ENCODE results near the gene FBRSL1.
A peak's percentile ranks its signal among the peaks of the same experiment; 100 is the strongest.

Gene FBRSL1

GRCh38 chr12:132496710-132497109 lies 6.8 kb downstream of the FBRSL1 start:
- no peak for DNase-seq (ENCODE audit: low read depth)

- no peak for DNase-seq (ENCODE audit: low read depth)
Observed at GRCh38 chr12:132497514-132498405, 7.8 kb downstream of the FBRSL1 start.

GRCh38 chr12:132498931-132499330 lies 9.0 kb downstream of the FBRSL1 start:
- DNase-seq (ENCODE audit: low read depth), result no peak

GRCh38 chr12:132500142-132500855 lies 10.3 kb downstream of the FBRSL1 start:
- no peak for DNase-seq (ENCODE audit: low read depth)

- no peak for DNase-seq (ENCODE audit: low read depth)
Observed at GRCh38 chr12:132500856-132501180, 10.9 kb downstream of the FBRSL1 start.

DNA sequence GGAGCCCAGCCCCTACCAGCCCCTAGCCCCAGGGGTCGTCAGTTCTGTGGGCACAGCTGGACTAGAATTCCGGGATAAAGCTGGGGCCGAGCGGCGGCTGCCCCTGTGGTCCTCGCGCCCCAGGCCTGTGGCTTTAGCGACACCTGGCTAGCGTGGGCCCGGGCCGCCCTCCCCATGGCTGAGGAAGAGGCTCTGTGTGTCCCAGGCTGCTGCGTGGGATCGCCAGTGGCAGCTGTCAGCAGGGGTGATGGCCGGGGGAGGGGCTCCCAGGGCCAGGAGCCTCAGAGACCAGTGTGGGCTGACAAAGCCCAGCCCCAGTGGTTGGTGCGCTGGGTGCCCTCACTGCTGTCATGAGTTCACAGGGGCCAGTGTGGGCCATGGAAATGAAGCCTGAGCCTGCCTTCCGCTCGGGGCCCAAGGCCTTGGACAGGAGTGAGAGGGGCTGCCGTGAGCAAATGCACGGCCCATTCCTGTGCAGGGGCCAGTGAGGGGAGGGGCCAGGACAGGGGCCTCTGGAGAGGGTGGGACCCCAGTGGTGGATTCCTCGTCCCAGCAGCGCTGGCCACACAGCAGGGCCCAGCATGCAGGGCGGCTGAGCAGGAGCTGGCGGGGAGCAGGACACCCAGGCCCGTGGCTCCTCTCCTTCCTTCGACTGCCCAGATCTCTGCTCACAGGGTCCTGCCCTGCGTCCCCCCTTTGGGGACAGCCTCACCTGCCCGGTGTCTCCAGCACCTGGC lies 11.4 kb downstream of the FBRSL1 start:
- no peak for DNase-seq (ENCODE audit: low read depth)

DNA sequence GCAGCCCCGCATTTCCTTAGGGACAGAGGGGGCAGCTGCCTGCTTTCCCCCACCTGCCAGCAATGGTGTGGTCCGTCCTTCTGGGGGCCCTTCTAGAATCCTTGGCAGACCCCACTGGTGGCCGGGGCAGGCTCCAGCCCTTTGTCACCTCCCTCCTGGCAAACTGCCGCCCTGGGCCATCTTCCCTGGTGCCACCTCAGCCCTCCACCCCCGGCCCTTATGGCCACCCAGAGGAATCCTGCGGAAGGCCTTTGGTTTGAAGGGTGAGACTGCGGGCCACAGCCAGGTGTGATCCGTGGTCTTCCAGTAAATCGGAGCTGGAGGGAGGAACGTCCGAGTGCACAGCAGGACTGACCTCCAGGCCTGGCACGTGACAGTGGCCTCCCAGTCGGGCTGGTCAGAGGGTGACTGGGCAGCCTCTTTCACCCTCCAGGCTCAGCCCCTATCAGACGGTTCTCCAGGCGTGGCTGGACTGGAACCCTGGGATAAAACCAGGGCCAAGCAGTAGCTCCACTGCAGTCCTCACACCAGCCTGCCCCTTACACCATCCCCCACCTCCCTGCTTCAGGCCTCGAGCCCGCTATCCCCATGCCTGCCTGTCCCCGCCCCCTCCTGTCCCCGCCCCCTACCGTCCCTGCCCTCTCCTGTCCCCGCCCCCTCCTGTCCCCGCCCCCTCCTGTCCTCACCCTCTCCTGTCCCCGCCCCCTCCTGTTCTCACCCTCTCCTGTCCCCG lies 12.4 kb downstream of the FBRSL1 start:
- no peak for DNase-seq (ENCODE audit: low read depth)

- DNase-seq (ENCODE audit: low read depth), result no peak
Observed at GRCh38 chr12:132502882-132503193, 12.9 kb downstream of the FBRSL1 start.

DNA sequence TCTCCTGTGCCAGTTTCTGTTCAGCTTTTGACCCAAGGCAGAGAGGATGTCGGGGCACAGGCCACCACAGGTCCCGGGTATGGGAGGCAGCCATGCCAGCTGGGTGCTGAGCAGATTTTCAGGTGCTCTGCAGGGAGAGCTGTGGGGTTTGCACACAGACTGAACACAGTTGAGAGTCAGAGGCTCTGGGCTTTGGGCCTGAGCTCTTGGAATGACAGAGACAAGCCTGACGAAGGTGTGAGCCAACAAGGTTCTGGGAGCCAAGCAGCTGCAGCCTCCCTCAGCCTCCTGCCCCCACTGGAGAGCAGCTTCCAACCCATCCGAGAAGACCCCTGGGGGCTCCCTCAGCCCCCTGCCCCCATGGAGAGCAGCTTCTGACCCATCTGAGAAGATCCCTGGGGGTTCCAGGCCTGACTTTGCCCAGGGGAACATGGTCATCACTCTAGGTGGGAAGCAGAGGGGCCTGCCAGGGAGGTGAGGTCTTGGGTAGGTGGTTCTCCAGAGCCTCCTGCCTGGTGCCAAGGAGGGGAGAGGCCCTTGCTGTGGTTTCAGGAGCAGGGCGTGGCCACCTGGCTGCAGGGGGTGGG lies 13.8 kb downstream of the FBRSL1 start:
- DNase-seq (ENCODE audit: low read depth), result no peak

GRCh38 chr12:132505105-132505851 lies 15.3 kb downstream of the FBRSL1 start:
- DNase-seq (ENCODE audit: low read depth), result no peak

DNA sequence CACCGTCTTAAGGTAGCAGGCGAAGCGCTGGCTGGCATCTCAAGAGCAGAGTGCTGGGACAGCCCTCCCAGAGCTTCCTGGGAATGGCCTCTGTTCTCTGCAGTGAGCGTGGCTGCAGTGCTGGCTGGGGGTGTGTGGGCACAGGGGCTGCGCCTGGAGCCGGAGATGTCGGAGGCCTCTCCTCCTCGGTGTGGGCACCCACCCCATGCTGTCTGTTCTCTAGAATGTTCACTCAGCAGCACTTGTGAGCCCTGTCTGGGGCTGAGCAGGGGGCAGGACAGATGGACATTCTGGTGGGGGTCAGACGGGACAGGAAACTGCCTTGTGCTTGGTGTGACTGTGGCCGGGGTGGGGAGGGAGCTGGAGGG lies 15.9 kb downstream of the FBRSL1 start:
- no peak for DNase-seq (ENCODE audit: low read depth)

DNA sequence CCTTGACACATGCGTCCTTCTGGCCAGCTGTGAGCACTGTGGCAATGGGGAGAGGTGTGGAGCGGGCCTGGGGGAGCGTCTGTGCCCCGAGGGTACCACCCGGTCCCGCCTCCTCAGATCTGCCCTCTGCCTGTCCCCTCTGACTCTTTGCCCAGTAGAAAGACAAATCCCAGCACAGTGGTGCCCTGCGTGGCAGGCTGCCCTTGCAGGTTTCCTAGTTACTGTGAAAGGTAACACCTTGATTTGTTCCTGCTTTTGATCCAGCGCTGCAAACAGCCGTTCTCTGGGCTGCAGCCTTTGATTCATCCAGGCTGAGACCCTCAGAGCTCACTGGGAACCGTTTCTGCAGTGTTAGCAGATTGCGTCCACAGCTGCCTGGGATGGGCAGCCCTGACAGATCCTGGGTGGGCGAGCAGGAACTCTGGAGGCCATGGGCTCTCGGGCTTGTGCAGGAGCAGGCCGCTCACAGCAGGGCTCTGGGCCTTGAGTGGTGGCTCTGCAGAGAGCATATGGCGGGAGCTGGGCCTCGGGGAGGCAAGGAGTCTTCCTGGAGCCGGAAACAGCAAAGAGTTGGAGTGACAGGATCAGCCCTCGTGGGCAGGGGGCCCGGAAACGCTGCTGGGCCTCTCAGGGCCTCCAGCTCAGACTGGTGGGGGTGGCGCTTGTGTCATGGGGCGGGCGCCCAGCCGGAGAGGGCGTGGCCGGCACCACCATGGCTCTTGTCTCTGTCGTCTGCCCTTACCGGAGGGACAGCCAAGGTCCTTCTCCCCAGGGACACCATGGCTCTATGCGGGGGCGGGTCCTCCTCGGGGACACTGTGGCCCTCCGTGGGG lies 16.6 kb downstream of the FBRSL1 start:
- peak; percentile 24 for DNase-seq (ENCODE audit: low read depth)

- DNase-seq (ENCODE audit: low read depth), result no peak
Observed at GRCh38 chr12:132507161-132507538, 17.2 kb downstream of the FBRSL1 start.

- no peak for DNase-seq (ENCODE audit: low read depth)
Observed at GRCh38 chr12:132507656-132508490, 17.9 kb downstream of the FBRSL1 start.

- DNase-seq (ENCODE audit: low read depth), result no peak
Observed at GRCh38 chr12:132508491-132508740, 18.5 kb downstream of the FBRSL1 start.

DNA sequence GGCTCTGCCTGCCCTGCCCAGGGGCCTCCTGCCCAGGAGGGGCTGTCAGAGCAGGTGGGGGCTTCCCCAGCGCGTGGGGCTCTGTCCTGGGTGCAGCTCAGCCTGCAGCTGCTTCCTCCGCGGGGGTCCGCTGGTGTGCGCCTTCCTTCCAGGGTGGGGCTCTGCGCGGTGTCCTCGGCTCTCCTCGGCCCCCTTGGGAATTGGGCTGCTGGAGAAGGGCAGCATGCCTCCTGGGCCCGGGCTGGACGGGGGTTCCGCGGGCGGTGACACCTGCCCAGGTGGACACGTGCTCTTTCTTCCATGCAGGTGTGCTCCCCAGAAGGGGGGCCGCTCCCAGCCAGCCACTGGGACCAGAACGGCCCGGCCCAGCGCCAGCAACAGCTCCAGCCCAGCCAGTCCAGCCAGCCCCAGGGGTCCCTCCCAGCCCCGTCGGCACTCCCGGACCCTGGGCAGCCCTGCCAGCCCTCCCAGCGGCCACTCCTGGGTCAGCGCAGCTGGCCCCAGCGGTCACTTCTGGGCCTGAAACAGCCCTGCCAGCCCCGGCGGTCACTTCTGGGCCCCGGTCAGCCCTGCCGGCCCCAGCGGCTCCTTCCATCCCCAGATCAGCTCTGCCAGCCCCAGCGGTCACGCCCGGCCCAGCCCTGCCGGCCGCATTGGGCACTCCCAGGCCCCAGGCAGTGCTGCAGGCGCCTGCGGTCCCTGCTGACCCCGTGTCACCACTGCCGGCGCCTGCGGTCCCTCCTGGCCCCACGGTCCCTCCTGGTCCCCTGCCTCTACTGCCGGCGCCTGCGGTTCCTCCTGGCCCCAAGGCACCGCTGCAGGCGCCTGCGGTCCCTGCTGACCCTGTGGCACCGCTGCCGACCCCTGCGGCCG lies 19.1 kb downstream of the FBRSL1 start:
- DNase-seq (ENCODE audit: low read depth), result no peak

DNA sequence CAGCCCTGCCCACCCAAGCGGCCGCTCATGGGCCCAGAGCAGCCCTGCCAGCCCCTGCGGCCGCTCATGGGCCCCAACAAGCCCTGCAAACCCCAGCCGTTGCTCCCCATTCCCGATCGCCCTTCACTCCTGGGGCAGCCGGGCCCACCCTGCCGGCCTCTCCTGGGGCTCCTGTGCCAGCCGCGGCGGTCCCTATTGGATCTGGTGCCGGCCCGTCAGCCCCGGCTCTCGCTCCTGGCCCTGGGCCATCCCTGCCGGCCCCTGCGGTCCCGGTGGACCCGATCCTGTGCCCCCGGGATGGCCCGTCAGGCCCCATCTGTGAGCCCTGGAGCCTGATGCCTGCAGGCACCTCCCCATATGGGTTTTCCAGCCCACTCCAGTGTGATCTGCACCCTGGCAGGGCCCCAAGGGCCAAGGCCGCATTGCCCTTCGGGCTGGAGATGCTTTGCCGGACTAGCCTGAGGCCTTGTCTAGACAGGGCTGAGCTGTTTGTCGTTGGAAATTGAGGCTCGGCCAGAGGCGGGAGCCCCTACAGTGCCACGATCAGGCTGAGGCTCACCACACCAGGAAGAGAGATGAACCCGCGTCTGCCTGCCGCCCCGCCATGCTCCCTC lies 20.3 kb downstream of the FBRSL1 start:
- no peak for DNase-seq (ENCODE audit: low read depth)

DNA sequence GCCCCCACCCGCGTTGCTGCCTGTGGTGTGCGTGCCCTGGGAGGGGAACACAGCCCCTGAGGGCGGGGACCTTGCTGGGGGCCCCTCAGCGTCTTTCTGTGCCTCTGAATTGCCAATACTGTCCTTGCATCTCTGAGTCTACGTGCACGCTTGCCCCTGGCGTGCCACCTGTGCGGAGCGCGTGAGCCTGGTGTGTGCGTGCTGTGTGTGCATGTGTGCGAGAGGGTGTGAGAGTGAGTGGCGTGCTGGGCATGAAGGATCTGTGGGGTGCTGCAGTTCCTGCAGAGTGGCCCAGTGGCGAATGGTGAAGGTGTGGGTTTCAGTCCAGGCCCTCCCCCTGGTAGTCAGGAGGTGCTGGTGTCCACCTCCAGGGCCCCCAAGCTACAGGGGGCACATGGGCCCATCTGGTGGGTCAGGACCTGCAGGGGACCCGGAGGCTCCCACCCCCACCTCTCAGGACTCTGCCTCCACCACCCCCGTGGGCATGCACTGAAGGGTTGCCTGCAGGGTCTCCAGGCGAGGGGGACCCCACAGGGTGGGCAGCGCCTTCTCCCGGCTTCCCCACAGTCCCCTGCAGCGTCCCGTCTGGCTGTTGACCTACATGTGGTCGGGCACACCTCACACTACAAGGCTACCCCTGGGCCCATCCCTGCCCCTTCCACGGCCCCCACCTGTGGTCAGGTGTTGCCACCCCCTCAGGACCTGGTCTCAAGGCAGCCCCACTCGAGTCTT lies 21.0 kb downstream of the FBRSL1 start:
- no peak for DNase-seq (ENCODE audit: low read depth)
